K562 (cell line): Measurements from ENCODE around the gene NAP1L1. TPM values are rescaled to one million over a fixed set of nuclear protein-coding genes. Genes with fewer than 3 reads are reported as not detected.

ENCODE experiments used
- ATAC-seq: fragments of 200-7000 bp; cut with Tn5 transposase; 3 replicates; pipeline ENCODE4 v1.9.1; 2020; ENCODE audit warnings: moderate library complexity
- BruUV-seq: library from RNA; stranded (reverse); fragments of 400-500 nt; replicated peaks from 2 replicates; lab custom pipeline; 2021; lab: Mats Ljungman, UMichigan
- CTCF ChIA-PET: fragments of 300-600 bp; formaldehyde crosslinking; extraction: SDS; loops from one replicate; lab custom pipeline; 2021; ENCODE audit warnings: low intra/inter-chr PET ratio; lab: Yijun Ruan, JAX
- POLR2A ChIA-PET: fragments of 300-600, 350-650 bp; sonication (Branson Sonifier 250); formaldehyde crosslinking; extraction: SDS; loops from one replicate; lab custom pipeline; 2021; ENCODE audit warnings: antibody characterized with exemption, inconsistent platforms; lab: Yijun Ruan, JAX
- DNase-seq, 4 experiments: peaks; one replicate each; pipeline versions ENCODE4 v3.0.0 to v3.0.0-alpha.2; 2011 to 2018; ENCODE audit warnings: low spot score in 3 of 4, mixed read lengths in 3 of 4; ENCODE audit errors: extremely low read depth in 1 of 4
- FAIRE-seq: peaks from 2 replicates; lab custom pipeline; 2011; peaks lifted over from hg19 to GRCh38; lab: Jason Lieb, UNC
- H2AFZ ChIP-seq: 2 replicates; pipeline ENCODE4 v1.6.0; 2011; ENCODE audit warnings: low read depth, low read length, control low read depth, inconsistent platforms
- H3K27ac ChIP-seq: fragments of 200-600 bp; 3 replicates; pipeline ENCODE4 v1.8.0; 2011; ENCODE audit warnings: low read depth, mild to moderate bottlenecking, control low read depth, inconsistent platforms, low read length, moderate library complexity, mixed read lengths; ENCODE audit errors: extremely low read depth
- H3K27me3 ChIP-seq, 2 experiments: fragments of 300-600 bp in 1 of 2; 2 replicates in 1 of 2; 3 replicates in 1 of 2; pipeline versions ENCODE4 v1.6.0 to v1.8.0; 2011; ENCODE audit warnings: inconsistent platforms in 2 of 2, low read length in 2 of 2, mild to moderate bottlenecking in 1 of 2, mixed read lengths in 1 of 2, moderate library complexity in 1 of 2; ENCODE audit not compliant: control insufficient read depth in 2 of 2, insufficient read depth in 2 of 2
- H3K36me3 ChIP-seq: fragments of 300-600 bp; 3 replicates; pipeline ENCODE4 v1.8.0; 2011; ENCODE audit warnings: mild to moderate bottlenecking, low read length, inconsistent platforms; ENCODE audit not compliant: control insufficient read depth, insufficient read depth
- H3K4me1 ChIP-seq, 2 experiments: fragments of 200-600 bp in 1 of 2; replicated peaks in 1 of 2; 2 replicates in 1 of 2; 3 replicates in 1 of 2; pipeline versions ENCODE4 v1.5.1 to v1.8.0; 2011; ENCODE audit warnings: inconsistent platforms in 2 of 2, low read length in 2 of 2, mild to moderate bottlenecking in 1 of 2, mixed read lengths in 1 of 2, moderate library complexity in 1 of 2; ENCODE audit not compliant: control insufficient read depth in 2 of 2, insufficient read depth in 2 of 2
- H3K4me2 ChIP-seq: 2 replicates; pipeline ENCODE4 v1.6.1; 2011; ENCODE audit warnings: low read length, control low read depth, inconsistent platforms, mixed read lengths; ENCODE audit not compliant: insufficient read depth
- H3K4me3 ChIP-seq: fragments of 200-600 bp; sonication (generic), shearing (Covaris generic); 2 replicates; pipeline ENCODE4 v1.5.1; 2016; ENCODE audit warnings: control low read depth, inconsistent platforms
- H3K79me2 ChIP-seq: fragments of 200-600 bp; 3 replicates; pipeline ENCODE4 v1.8.0; 2011; ENCODE audit warnings: low read length, inconsistent platforms; ENCODE audit not compliant: control insufficient read depth, insufficient read depth
- H3K9ac ChIP-seq, 2 experiments: 2 replicates each; pipeline versions ENCODE4 v1.6.0 to v1.6.1; 2011; ENCODE audit warnings: low read depth in 2 of 2, low read length in 2 of 2, control low read depth in 1 of 2, inconsistent platforms in 1 of 2, mild to moderate bottlenecking in 1 of 2, mixed read lengths in 1 of 2; ENCODE audit not compliant: insufficient read depth in 1 of 2
- H3K9me1 ChIP-seq: one replicate; pipeline ENCODE4 v1.6.0; 2011; ENCODE audit warnings: inconsistent platforms, mild to moderate bottlenecking, low read length, moderate library complexity; ENCODE audit not compliant: control insufficient read depth, insufficient read depth
- H3K9me3 ChIP-seq: replicated peaks from 2 replicates; pipeline ENCODE4 v1.5.1; 2011; ENCODE audit warnings: low read depth, low read length, inconsistent platforms; ENCODE audit not compliant: control insufficient read depth, insufficient read depth
- H4K20me1 ChIP-seq: replicated peaks from 2 replicates; pipeline ENCODE4 v1.6.1; 2011; ENCODE audit warnings: low read length, inconsistent platforms, mixed read lengths; ENCODE audit not compliant: control insufficient read depth, insufficient read depth
- BRCA1 ChIP-seq, 2 experiments: fragments of 450-650 bp in 1 of 2; sonication (generic) in 1 of 2; formaldehyde crosslinking in 1 of 2; IDR thresholded peaks; 2 replicates each; pipeline versions ENCODE4 v1.5.0 to v1.6.1; 2017 to 2020; ENCODE audit warnings: mild to moderate bottlenecking in 1 of 2, missing genetic modification reagents in 1 of 2
- FOXJ3 ChIP-seq: sonication (generic); formaldehyde crosslinking; IDR thresholded peaks from 2 replicates; pipeline ENCODE4 v1.4.0; 2020; ENCODE audit warnings: mild to moderate bottlenecking, missing genetic modification reagents
- PBX2 ChIP-seq, 2 experiments: IDR thresholded peaks in 1 of 2; conservative IDR thresholded peaks in 1 of 2; 2 replicates each; pipeline ENCODE4 v1.6.1; 2016; ENCODE audit warnings: low read depth in 2 of 2, mild to moderate bottlenecking in 1 of 2, missing compliant biosample characterization in 1 of 2, missing genetic modification characterization in 1 of 2, moderate library complexity in 1 of 2
- PHF20 ChIP-seq: fragments of 450-650 bp; IDR thresholded peaks from 2 replicates; pipeline ENCODE4 v1.6.1; 2018; ENCODE audit not compliant: partially characterized antibody
- SMAD4 ChIP-seq: fragments of 250-450 bp; sonication (Bioruptor Pico); conservative IDR thresholded peaks from 2 replicates; pipeline ENCODE4 v1.8.0; 2021; ENCODE audit warnings: inconsistent platforms, mild to moderate bottlenecking, moderate library complexity
- SMC3 ChIP-seq: conservative IDR thresholded peaks from 2 replicates; pipeline ENCODE4 v1.6.1; 2011; ENCODE audit warnings: low read depth, low read length, improper control_type of control experiment; ENCODE audit not compliant: insufficient read depth
- THRAP3 ChIP-seq: fragments of 450-650 bp; IDR thresholded peaks from 2 replicates; pipeline ENCODE4 v1.6.1; 2016; ENCODE audit warnings: mild to moderate bottlenecking, inconsistent platforms, borderline replicate concordance
- ZNF121 ChIP-seq: sonication (generic); formaldehyde crosslinking; conservative IDR thresholded peaks from 2 replicates; pipeline ENCODE4 v1.8.0; 2022; ENCODE audit warnings: missing genetic modification reagents
- ZNF696 ChIP-seq: fragments of 250-450 bp; sonication (Bioruptor Pico); conservative IDR thresholded peaks from 2 replicates; pipeline ENCODE4 v1.4.0; 2020; ENCODE audit warnings: mild to moderate bottlenecking, moderate library complexity
- WGBS: fragments of 100-300 bp; shearing (Covaris generic); methylation state at CpG from one replicate; pipeline ENCODE4 v1.1.6; 2016; ENCODE audit warnings: low coverage, mixed read lengths; ENCODE audit not compliant: insufficient coverage; ENCODE audit errors: missing lambda C conversion rate; 5-methylcytosine and 5-hydroxymethylcytosine counted together
- in situ Hi-C: fragments of 300-500 bp; cut with MboI; formaldehyde crosslinking; loops from 4 replicates; pipeline ENCODE4 v1.15.0; 2018; ENCODE audit warnings: inconsistent platforms, mixed read lengths
- intact Hi-C: fragments of 100-400 bp; cut with micrococcal nuclease; formaldehyde crosslinking; loops from 2 replicates; pipeline ENCODE4 v1.14.2; 2022
- polyA plus RNA-seq, 8 experiments: library from polyadenylated mRNA; depleted of rRNA in 4 of 8; stranded (reverse) in 5 of 8; unstranded in 3 of 8; fragments of >200 nt; fragmentation: Nextera tagmentation in 2 of 8; fragmentation: Illumina TruSeq in 1 of 8; extraction: Ambion mirVana in 2 of 8; extraction: Trizol in 1 of 8; gene quantifications; 2 replicates each; pipeline versions ENCODE4 v1.2.1 to v1.2.3, GENCODE V29; 2011 to 2014; ENCODE audit warnings: inconsistent platforms in 1 of 8, missing spikeins in 1 of 8
- total RNA-seq, 7 experiments: library from RNA; depleted of rRNA in 6 of 7; stranded (reverse); fragments of >200 nt in 6 of 7; fragmentation: Illumina TruSeq in 2 of 7; extraction: Trizol in 2 of 7; gene quantifications; 2 replicates each; pipeline versions ENCODE4 v1.2.1 to v1.2.3, GENCODE V29; 2011 to 2021; ENCODE audit warnings: low replicate concordance in 1 of 7
- TF ChIP-seq, protein P1 (sequence below): IDR thresholded peaks from 2 replicates; pipeline ENCODE4 v1.6.1; 2011; ENCODE audit warnings: borderline replicate concordance, low read depth, mild to moderate bottlenecking, moderate library complexity, low read length; ENCODE audit not compliant: insufficient read depth, poor library complexity, severe bottlenecking
- TF ChIP-seq, protein P2 (sequence below): fragments of 450-650 bp; formaldehyde crosslinking; IDR thresholded peaks from 2 replicates; pipeline ENCODE4 v1.4.0; 2020; ENCODE audit warnings: mild to moderate bottlenecking, mixed read lengths

Gene NAP1L1
- total and polyA plus RNA-seq, 9 of the 15 experiments (the other 6 are each of a cell fraction or from before 2014, with no cell fraction given) = 287 to 747 (median 450) TPM

DNA sequence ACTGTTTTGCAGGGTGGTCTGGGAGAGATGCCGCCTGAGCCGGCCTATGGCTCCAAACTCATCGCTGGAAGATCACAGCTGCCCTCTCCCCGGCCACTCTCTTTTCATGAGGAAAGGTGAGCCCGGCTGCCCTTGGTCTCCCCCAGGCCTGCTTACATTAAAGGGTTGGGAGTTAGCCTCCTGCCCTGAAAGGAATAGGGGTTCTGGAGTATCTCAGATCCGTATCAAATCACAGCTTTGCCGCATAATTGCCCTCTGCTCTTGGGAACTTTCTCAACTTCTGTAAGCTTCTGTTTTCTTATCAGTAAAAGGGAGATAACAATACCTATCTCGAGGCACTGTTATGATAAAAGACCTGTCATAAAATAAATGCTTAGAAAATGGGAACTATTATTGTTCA, 70.5 kb downstream of the NAP1L1 start (continued):
- no peak for TF ChIP-seq SMAD4 (CRISPR knock-in tag)
- TF ChIP-seq, protein P1, sequence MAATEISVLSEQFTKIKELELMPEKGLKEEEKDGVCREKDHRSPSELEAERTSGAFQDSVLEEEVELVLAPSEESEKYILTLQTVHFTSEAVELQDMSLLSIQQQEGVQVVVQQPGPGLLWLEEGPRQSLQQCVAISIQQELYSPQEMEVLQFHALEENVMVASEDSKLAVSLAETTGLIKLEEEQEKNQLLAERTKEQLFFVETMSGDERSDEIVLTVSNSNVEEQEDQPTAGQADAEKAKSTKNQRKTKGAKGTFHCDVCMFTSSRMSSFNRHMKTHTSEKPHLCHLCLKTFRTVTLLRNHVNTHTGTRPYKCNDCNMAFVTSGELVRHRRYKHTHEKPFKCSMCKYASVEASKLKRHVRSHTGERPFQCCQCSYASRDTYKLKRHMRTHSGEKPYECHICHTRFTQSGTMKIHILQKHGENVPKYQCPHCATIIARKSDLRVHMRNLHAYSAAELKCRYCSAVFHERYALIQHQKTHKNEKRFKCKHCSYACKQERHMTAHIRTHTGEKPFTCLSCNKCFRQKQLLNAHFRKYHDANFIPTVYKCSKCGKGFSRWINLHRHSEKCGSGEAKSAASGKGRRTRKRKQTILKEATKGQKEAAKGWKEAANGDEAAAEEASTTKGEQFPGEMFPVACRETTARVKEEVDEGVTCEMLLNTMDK = no peak
- no peak for TF ChIP-seq BRCA1 (IDR thresholded peaks at IDR 0.05)
- TF ChIP-seq BRCA1 (CRISPR knock-in tag; IDR thresholded peaks at IDR 0.05) = no peak
- no peak for TF ChIP-seq PHF20
- no peak for TF ChIP-seq FOXJ3 (CRISPR knock-in tag)
- no peak for TF ChIP-seq ZNF121 (CRISPR knock-in tag)

GRCh38 chr12:76013603-76014002, 70.9 kb downstream of the NAP1L1 start:
- Histone ChIP-seq H3K4me3 (no peak overlapping the region), H3K9me3 (no peaks in the 10 kb centered on the region), H2AFZ (no peak overlapping the region), H3K4me2 (no peak overlapping the region), H3K9me1 (no peaks in the 10 kb centered on the region), H3K79me2 (no peaks in the 10 kb centered on the region), H3K36me3 (no peaks in the 10 kb centered on the region), H3K27ac (no peak overlapping the region), H4K20me1 (no peaks in the 10 kb centered on the region; the same call in 1 of the 2 replicates), H3K27me3 (peaks cover 2 to 25% of the 10 kb centered on the region in 2 experiments; a peak in 3 of 5 replicates), H3K4me1 (no peaks in the 10 kb centered on the region), H3K9ac (no peak overlapping the region)
- ChIA-PET POLR2A (no interaction called here), CTCF (no interaction called here)
- intact Hi-C loops (no loop called here), in situ Hi-C loops (no loop called here)
- FAIRE-seq = no peak
- DNase-seq = no peak
- 69% methylated on average over 4 of the region's 4 CpGs for WGBS
- ATAC-seq = no peak
- BruUV-seq = no TSS peak
- no peak for TF ChIP-seq ZNF696 (CRISPR knock-in tag)
- TF ChIP-seq THRAP3 = no peak
- TF ChIP-seq, protein P2, sequence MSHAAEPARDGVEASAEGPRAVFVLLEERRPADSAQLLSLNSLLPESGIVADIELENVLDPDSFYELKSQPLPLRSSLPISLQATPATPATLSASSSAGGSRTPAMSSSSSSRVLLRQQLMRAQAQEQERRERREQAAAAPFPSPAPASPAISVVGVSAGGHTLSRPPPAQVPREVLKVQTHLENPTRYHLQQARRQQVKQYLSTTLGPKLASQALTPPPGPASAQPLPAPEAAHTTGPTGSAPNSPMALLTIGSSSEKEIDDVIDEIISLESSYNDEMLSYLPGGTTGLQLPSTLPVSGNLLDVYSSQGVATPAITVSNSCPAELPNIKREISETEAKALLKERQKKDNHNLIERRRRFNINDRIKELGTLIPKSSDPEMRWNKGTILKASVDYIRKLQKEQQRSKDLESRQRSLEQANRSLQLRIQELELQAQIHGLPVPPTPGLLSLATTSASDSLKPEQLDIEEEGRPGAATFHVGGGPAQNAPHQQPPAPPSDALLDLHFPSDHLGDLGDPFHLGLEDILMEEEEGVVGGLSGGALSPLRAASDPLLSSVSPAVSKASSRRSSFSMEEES = no peak
- no peak for TF ChIP-seq PBX2 (CRISPR knock-in tag; IDR thresholded peaks at IDR 0.05; ENCODE audit: low read depth)
- TF ChIP-seq PBX2 (tag; conservative IDR thresholded peaks at IDR 0.05; ENCODE audit: low read depth) = no peak
- TF ChIP-seq SMC3 = no peak
